A673 (cell line): Measurements from ENCODE around the gene POLG.

Experiments used
- CTCF ChIP-seq: fragments of 300-800, 200-600 bp; sonication (generic); conservative IDR thresholded peaks from 2 replicates; pipeline ENCODE4 v1.5.1; 2017; ENCODE audit warnings: low read depth, mild to moderate bottlenecking, antibody characterized with exemption, low read length, moderate library complexity, mixed read lengths
- EZH2 ChIP-seq: fragments of 200-600 bp; sonication (generic); IDR thresholded peaks from 2 replicates; pipeline ENCODE4 v1.6.1; 2017; ENCODE audit warnings: borderline replicate concordance, low read depth, mild to moderate bottlenecking, mixed read lengths, antibody characterized with exemption, low read length; ENCODE audit not compliant: poor library complexity, severe bottlenecking

DNA sequence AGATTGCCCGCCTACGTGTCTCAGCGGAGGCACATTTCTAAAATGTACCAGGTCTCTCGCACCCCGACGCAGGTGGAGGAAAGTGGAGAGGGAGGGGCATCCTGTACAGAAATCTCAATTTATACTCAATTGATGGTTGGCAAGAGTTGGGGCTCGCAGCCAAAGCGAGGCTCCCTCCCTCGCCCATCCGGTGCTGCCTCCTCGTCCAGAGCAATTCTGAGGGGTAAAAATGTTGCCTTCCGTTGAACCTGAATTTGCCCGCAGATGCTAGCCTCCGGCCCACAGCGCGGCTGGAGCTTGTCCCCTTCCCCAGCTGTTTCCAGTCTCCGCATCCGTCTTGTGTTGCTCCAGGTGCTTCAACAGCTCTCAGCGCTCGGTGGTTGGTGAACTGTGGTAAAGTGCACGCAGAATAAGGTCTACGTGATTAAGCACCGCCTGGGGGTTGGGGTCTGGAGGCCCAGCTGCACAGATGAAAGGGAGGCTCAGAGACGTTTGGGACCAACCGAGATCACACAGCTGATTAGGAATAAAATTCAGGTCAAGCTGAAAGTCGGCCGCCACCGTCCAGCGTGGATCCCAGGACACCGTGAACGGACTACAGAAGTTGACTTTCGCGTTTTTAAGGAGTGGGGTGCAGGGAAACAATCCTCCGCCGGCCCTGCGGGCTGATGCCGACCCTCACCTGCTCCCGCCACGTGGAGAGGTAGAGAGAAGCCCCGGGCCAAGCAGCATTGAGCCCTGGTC lies 846 bp upstream of the POLG start:
- TF ChIP-seq CTCF = no peak
- no peak for TF ChIP-seq EZH2
